SK-N-SH (cell line): ENCODE results near the gene MLIP. TPM values are rescaled to one million over a fixed set of nuclear protein-coding genes. Genes with fewer than 3 reads are reported as not detected.

Experiments
- CTCF ChIA-PET: fragments of 300-600, 350-600 bp; formaldehyde crosslinking; extraction: SDS; loops from one replicate; lab custom pipeline; 2021; lab: Yijun Ruan, JAX
- POLR2A ChIA-PET: fragments of 350-600 bp; sonication (Branson Sonifier 250); formaldehyde crosslinking; extraction: SDS; loops from one replicate; lab custom pipeline; 2020; ENCODE audit warnings: antibody characterized with exemption, inconsistent platforms; lab: Yijun Ruan, JAX
- DNase-seq: peaks from one replicate; pipeline ENCODE4 v3.0.0; 2012
- H2AFZ ChIP-seq: fragments of 200-600 bp; sonication (generic); 2 replicates; pipeline ENCODE4 v1.8.1; 2016; ENCODE audit warnings: antibody characterized with exemption, mild to moderate bottlenecking, low read depth
- H3F3A ChIP-seq: fragments of 200-600 bp; sonication (generic); replicated peaks from 2 replicates; pipeline ENCODE3; 2016; ENCODE audit warnings: antibody characterized with exemption, mild to moderate bottlenecking; ENCODE audit not compliant: insufficient read depth
- H3K27ac ChIP-seq, 2 experiments: fragments of 200-500 bp in 1 of 2; fragments of 200-600 bp in 1 of 2; sonication (Bioruptor generic) in 1 of 2; sonication (generic), shearing (Covaris generic) in 1 of 2; 2 replicates each; pipeline versions ENCODE4 v1.5.1 to v1.6.1; 2014 to 2016; ENCODE audit warnings: low read depth in 2 of 2, inconsistent platforms in 1 of 2, low read length in 1 of 2, mild to moderate bottlenecking in 1 of 2, mixed read lengths in 1 of 2
- H3K27me3 ChIP-seq: fragments of 200-600 bp; sonication (generic), shearing (Covaris generic); 2 replicates; pipeline ENCODE4 v1.6.1; 2016; ENCODE audit warnings: mixed run types; ENCODE audit not compliant: insufficient read depth
- H3K36me3 ChIP-seq, 2 experiments: fragments of 200-500 bp in 1 of 2; fragments of 200-600 bp in 1 of 2; sonication (Bioruptor generic) in 1 of 2; sonication (generic) in 1 of 2; replicated peaks in 1 of 2; 2 replicates each; pipeline versions ENCODE3 to v1.5.1; 2014 to 2016; ENCODE audit warnings: low read length in 1 of 2, mild to moderate bottlenecking in 1 of 2; ENCODE audit not compliant: insufficient read depth in 2 of 2, control insufficient read depth in 1 of 2
- H3K4me1 ChIP-seq, 2 experiments: fragments of 200-500 bp in 1 of 2; fragments of 200-600 bp in 1 of 2; sonication (Bioruptor generic) in 1 of 2; sonication (generic), shearing (Covaris generic) in 1 of 2; 2 replicates each; pipeline versions ENCODE4 v1.5.1 to v1.6.1; 2014 to 2016; ENCODE audit warnings: low read depth in 1 of 2, low read length in 1 of 2, mixed run types in 1 of 2; ENCODE audit not compliant: insufficient read depth in 2 of 2, control insufficient read depth in 1 of 2
- H3K4me2 ChIP-seq: fragments of 200-600 bp; sonication (generic), shearing (Covaris generic); 2 replicates; pipeline ENCODE4 v1.6.1; 2017; ENCODE audit warnings: mixed run types
- H3K4me3 ChIP-seq, 2 experiments: fragments of 200-500 bp in 1 of 2; fragments of 200-600 bp in 1 of 2; sonication (Bioruptor generic) in 1 of 2; sonication (generic), shearing (Covaris generic) in 1 of 2; 2 replicates each; pipeline versions ENCODE4 v1.5.1 to v1.8.1; 2014 to 2016; ENCODE audit warnings: low read depth in 2 of 2, inconsistent platforms in 1 of 2, low read length in 1 of 2, mild to moderate bottlenecking in 1 of 2, mixed read lengths in 1 of 2, moderate library complexity in 1 of 2
- H3K79me2 ChIP-seq: fragments of 200-600 bp; sonication (generic); 2 replicates; pipeline ENCODE4 v1.8.1; 2017; ENCODE audit warnings: mild to moderate bottlenecking; ENCODE audit not compliant: insufficient read depth
- H3K9ac ChIP-seq: fragments of 200-600 bp; sonication (generic); 2 replicates; pipeline ENCODE4 v1.6.1; 2017; ENCODE audit warnings: mixed run types
- H3K9me2 ChIP-seq: fragments of 200-600 bp; sonication (generic); 2 replicates; pipeline ENCODE4 v1.6.1; 2017; ENCODE audit warnings: mixed run types
- H3K9me3 ChIP-seq: fragments of 200-600 bp; sonication (generic); 2 replicates; pipeline ENCODE4 v1.6.1; 2017; ENCODE audit warnings: mixed run types, mild to moderate bottlenecking, moderate library complexity
- H4K20me1 ChIP-seq: fragments of 200-600 bp; sonication (generic); 2 replicates; pipeline ENCODE4 v1.6.1; 2017; ENCODE audit warnings: mild to moderate bottlenecking, mixed run types; ENCODE audit not compliant: insufficient read depth
- CHD2 ChIP-seq: fragments of 150-350 bp; IDR thresholded peaks from 2 replicates; pipeline ENCODE4 v1.6.1; 2018; ENCODE audit warnings: low read length; ENCODE audit not compliant: partially characterized antibody
- EP300 ChIP-seq, 2 experiments: IDR thresholded peaks; 2 replicates each; pipeline versions ENCODE4 v1.4.0 to v1.6.1; 2012; ENCODE audit warnings: borderline replicate concordance in 1 of 2, low read depth in 1 of 2, low read length in 1 of 2
- FOXJ3 ChIP-seq: sonication (generic); formaldehyde crosslinking; IDR thresholded peaks from 2 replicates; pipeline ENCODE4 v1.5.1; 2020; ENCODE audit warnings: mild to moderate bottlenecking, missing genetic modification reagents
- FOXM1 ChIP-seq: IDR thresholded peaks from 2 replicates; pipeline ENCODE4 v1.4.0; 2012; ENCODE audit warnings: low read depth, mild to moderate bottlenecking
- GABPA ChIP-seq: IDR thresholded peaks from 2 replicates; pipeline ENCODE4 v1.4.0; 2012; ENCODE audit warnings: low read depth, mild to moderate bottlenecking
- JUND ChIP-seq: IDR thresholded peaks from 2 replicates; pipeline ENCODE4 v1.4.0; 2012
- MEF2A ChIP-seq: IDR thresholded peaks from 2 replicates; pipeline ENCODE4 v1.4.0; 2012; ENCODE audit warnings: low read depth, borderline replicate concordance
- MXI1 ChIP-seq: IDR thresholded peaks from 2 replicates; pipeline ENCODE4 v1.6.1; 2012; ENCODE audit warnings: mild to moderate bottlenecking, low read depth, low read length, improper control_type of control experiment
- NRF1 ChIP-seq: IDR thresholded peaks from 2 replicates; pipeline ENCODE4 v1.6.1; 2012; ENCODE audit warnings: low read depth, mild to moderate bottlenecking, low read length
- RXRA ChIP-seq: IDR thresholded peaks from 2 replicates; pipeline ENCODE4 v1.4.0; 2012; ENCODE audit warnings: low read depth, mild to moderate bottlenecking, borderline replicate concordance
- SIN3A ChIP-seq: IDR thresholded peaks from 2 replicates; pipeline ENCODE4 v1.6.1; 2012; ENCODE audit warnings: low read depth, mild to moderate bottlenecking, low read length, moderate library complexity, borderline replicate concordance
- SMC3 ChIP-seq: IDR thresholded peaks from 2 replicates; pipeline ENCODE4 v1.6.1; 2012; ENCODE audit warnings: low read depth, low read length, improper control_type of control experiment
- TCF12 ChIP-seq: IDR thresholded peaks from 2 replicates; pipeline ENCODE4 v1.4.0; 2012
- YY1 ChIP-seq: IDR thresholded peaks from 2 replicates; pipeline ENCODE4 v1.4.0; 2012; ENCODE audit warnings: low read depth, mild to moderate bottlenecking
- WGBS: methylation state at CpG from one replicate; pipeline ENCODE4 v1.1.6; 2017; ENCODE audit warnings: low lambda C conversion rate; 5-methylcytosine and 5-hydroxymethylcytosine counted together
- polyA plus RNA-seq, 3 experiments: library from polyadenylated mRNA; depleted of rRNA; stranded (reverse); fragments of >200 nt; gene quantifications; 2 replicates each; pipeline ENCODE4 v1.2.3, GENCODE V29; 2012
- TF ChIP-seq, protein P1 (sequence below): fragments of 200-600 bp; sonication (generic); IDR thresholded peaks from 2 replicates; pipeline ENCODE4 v1.6.1; 2017; ENCODE audit warnings: antibody characterized with exemption, mild to moderate bottlenecking, moderate library complexity
- TF ChIP-seq, protein P2 (sequence below): fragments of 150-350 bp; IDR thresholded peaks from 2 replicates; pipeline ENCODE4 v1.6.1; 2016; ENCODE audit warnings: mild to moderate bottlenecking, low read depth, low read length
- TF ChIP-seq, protein P3 (sequence below): IDR thresholded peaks from 2 replicates; pipeline ENCODE4 v1.6.1; 2012; ENCODE audit warnings: mild to moderate bottlenecking, low read depth, low read length, moderate library complexity
- TF ChIP-seq, protein P4 (sequence below): IDR thresholded peaks from 2 replicates; pipeline ENCODE4; 2012
- TF ChIP-seq, protein P5 (sequence below): IDR thresholded peaks from 2 replicates; pipeline ENCODE4 v1.4.0; 2012; ENCODE audit warnings: low read depth, borderline replicate concordance
- TF ChIP-seq, protein P6 (sequence below): IDR thresholded peaks from 2 replicates; pipeline ENCODE4 v1.4.0; 2012; ENCODE audit warnings: low read depth

MLIP gene
- polyA plus RNA-seq, 1 of the 3 experiments (the other 2 are of a cell fraction) = not detected

DNA sequence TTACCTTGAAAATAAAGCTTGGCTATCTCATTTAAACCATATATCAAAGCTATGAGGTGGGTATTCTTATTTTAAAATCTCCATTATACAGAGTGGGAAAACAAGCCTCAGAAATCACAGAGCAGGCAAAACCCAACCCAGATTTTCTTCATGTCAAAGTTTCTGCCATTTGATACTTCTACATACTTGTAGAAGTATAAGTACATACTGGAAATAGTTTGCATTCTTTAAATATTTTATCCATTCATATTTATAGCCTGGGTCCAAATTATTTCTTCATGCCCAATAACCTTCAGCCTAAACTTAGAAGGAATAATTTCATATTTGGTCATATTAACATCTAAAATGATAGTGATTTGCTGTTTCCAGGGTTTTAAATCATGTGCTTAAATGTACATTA lies 61.8 kb downstream of the MLIP start:
- TF ChIP-seq YY1 (no peak), SMC3 (no peak), JUND (no peak), FOXM1 (no peak), TCF12 (no peak)
- ChIA-PET CTCF (no interaction called here), POLR2A (no interaction called here)
- no peak overlapping the region for H2AFZ ChIP-seq
- H3K4me1 ChIP-seq = no peaks in the 10 kb centered on the region
- no peaks in the 10 kb centered on the region for H3K27me3 ChIP-seq
- DNase-seq = no peak
- no peaks in the 10 kb centered on the region for H3K9me2 ChIP-seq
- H3F3A ChIP-seq = no peaks in the 10 kb centered on the region
- H4K20me1 ChIP-seq = no peaks in the 10 kb centered on the region
- H3K27ac ChIP-seq = no peak overlapping the region
- no peak overlapping the region for H3K4me2 ChIP-seq
- no peaks in the 10 kb centered on the region for H3K79me2 ChIP-seq
- H3K9me3 ChIP-seq = no peaks in the 10 kb centered on the region
- no peak overlapping the region for H3K9ac ChIP-seq
- H3K4me3 ChIP-seq = no peak overlapping the region
- H3K36me3 ChIP-seq = no peaks in the 10 kb centered on the region

DNA sequence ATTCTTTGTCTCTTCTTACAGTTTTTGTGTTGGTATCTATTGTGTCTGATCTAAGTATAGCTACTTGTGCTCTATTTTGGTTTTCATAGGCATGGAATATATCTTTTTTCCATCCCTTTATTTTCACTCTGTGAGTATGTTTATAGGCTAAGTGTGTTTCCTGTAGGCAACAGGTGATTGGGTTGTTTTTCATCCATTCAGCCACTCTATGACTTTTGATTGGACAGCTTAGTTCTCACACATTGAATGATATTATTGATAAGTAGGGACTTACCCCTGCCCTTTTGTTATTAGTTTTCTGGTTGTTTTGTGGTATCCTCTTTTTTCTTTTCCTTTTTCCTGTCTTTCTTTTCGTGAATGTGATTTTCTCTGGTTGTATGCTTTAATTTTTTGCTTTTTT lies 67.9 kb downstream of the MLIP start:
- CTCF ChIA-PET = no interaction called here
- TF ChIP-seq, protein P1, sequence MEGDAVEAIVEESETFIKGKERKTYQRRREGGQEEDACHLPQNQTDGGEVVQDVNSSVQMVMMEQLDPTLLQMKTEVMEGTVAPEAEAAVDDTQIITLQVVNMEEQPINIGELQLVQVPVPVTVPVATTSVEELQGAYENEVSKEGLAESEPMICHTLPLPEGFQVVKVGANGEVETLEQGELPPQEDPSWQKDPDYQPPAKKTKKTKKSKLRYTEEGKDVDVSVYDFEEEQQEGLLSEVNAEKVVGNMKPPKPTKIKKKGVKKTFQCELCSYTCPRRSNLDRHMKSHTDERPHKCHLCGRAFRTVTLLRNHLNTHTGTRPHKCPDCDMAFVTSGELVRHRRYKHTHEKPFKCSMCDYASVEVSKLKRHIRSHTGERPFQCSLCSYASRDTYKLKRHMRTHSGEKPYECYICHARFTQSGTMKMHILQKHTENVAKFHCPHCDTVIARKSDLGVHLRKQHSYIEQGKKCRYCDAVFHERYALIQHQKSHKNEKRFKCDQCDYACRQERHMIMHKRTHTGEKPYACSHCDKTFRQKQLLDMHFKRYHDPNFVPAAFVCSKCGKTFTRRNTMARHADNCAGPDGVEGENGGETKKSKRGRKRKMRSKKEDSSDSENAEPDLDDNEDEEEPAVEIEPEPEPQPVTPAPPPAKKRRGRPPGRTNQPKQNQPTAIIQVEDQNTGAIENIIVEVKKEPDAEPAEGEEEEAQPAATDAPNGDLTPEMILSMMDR = no peak
- TF ChIP-seq FOXM1 (no peak), TCF12 (no peak), FOXJ3 (CRISPR knock-in tag) (no peak), CHD2 (no peak), NRF1 (no peak), SIN3A (no peak), MXI1 (no peak), SMC3 (no peak), RXRA (no peak), YY1 (no peak), MEF2A (no peak), GABPA (no peak), EP300 (IDR thresholded peaks at IDR 0.05; ENCODE audit: borderline replicate concordance in 1 of 2, low read depth in 1 of 2, low read length in 1 of 2) (no peak), JUND (no peak)
- TF ChIP-seq, protein P2, sequence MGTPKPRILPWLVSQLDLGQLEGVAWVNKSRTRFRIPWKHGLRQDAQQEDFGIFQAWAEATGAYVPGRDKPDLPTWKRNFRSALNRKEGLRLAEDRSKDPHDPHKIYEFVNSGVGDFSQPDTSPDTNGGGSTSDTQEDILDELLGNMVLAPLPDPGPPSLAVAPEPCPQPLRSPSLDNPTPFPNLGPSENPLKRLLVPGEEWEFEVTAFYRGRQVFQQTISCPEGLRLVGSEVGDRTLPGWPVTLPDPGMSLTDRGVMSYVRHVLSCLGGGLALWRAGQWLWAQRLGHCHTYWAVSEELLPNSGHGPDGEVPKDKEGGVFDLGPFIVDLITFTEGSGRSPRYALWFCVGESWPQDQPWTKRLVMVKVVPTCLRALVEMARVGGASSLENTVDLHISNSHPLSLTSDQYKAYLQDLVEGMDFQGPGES = no peak
- TF ChIP-seq, protein P3, sequence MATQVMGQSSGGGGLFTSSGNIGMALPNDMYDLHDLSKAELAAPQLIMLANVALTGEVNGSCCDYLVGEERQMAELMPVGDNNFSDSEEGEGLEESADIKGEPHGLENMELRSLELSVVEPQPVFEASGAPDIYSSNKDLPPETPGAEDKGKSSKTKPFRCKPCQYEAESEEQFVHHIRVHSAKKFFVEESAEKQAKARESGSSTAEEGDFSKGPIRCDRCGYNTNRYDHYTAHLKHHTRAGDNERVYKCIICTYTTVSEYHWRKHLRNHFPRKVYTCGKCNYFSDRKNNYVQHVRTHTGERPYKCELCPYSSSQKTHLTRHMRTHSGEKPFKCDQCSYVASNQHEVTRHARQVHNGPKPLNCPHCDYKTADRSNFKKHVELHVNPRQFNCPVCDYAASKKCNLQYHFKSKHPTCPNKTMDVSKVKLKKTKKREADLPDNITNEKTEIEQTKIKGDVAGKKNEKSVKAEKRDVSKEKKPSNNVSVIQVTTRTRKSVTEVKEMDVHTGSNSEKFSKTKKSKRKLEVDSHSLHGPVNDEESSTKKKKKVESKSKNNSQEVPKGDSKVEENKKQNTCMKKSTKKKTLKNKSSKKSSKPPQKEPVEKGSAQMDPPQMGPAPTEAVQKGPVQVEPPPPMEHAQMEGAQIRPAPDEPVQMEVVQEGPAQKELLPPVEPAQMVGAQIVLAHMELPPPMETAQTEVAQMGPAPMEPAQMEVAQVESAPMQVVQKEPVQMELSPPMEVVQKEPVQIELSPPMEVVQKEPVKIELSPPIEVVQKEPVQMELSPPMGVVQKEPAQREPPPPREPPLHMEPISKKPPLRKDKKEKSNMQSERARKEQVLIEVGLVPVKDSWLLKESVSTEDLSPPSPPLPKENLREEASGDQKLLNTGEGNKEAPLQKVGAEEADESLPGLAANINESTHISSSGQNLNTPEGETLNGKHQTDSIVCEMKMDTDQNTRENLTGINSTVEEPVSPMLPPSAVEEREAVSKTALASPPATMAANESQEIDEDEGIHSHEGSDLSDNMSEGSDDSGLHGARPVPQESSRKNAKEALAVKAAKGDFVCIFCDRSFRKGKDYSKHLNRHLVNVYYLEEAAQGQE = no peak
- TF ChIP-seq, protein P4, sequence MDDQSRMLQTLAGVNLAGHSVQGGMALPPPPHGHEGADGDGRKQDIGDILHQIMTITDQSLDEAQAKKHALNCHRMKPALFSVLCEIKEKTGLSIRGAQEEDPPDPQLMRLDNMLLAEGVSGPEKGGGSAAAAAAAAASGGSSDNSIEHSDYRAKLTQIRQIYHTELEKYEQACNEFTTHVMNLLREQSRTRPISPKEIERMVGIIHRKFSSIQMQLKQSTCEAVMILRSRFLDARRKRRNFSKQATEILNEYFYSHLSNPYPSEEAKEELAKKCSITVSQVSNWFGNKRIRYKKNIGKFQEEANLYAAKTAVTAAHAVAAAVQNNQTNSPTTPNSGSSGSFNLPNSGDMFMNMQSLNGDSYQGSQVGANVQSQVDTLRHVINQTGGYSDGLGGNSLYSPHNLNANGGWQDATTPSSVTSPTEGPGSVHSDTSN = no peak
- TF ChIP-seq, protein P5, sequence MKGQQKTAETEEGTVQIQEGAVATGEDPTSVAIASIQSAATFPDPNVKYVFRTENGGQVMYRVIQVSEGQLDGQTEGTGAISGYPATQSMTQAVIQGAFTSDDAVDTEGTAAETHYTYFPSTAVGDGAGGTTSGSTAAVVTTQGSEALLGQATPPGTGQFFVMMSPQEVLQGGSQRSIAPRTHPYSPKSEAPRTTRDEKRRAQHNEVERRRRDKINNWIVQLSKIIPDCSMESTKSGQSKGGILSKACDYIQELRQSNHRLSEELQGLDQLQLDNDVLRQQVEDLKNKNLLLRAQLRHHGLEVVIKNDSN = no peak
- TF ChIP-seq, protein P6, sequence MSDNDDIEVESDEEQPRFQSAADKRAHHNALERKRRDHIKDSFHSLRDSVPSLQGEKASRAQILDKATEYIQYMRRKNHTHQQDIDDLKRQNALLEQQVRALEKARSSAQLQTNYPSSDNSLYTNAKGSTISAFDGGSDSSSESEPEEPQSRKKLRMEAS = no peak
- TF ChIP-seq, all 33 proteins: peak for 0
- H3K4me2 ChIP-seq = no peak overlapping the region
- no peaks in the 10 kb centered on the region for H3K27me3 ChIP-seq
- H2AFZ ChIP-seq = no peak overlapping the region
- no peaks in the 10 kb centered on the region for H3K4me1 ChIP-seq
- H3K4me3 ChIP-seq = no peak overlapping the region
- POLR2A ChIA-PET = no interaction called here
- H3K79me2 ChIP-seq = no peaks in the 10 kb centered on the region
- no peaks in the 10 kb centered on the region for H3F3A ChIP-seq
- no peaks in the 10 kb centered on the region for H3K36me3 ChIP-seq
- 0% methylated on average over 1 of the region's 1 CpG for WGBS
- no peaks in the 10 kb centered on the region for H4K20me1 ChIP-seq
- no peak overlapping the region for H3K27ac ChIP-seq
- H3K9ac ChIP-seq = no peak overlapping the region
- H3K9me2 ChIP-seq = no peaks in the 10 kb centered on the region
- no peaks in the 10 kb centered on the region for H3K9me3 ChIP-seq
- DNase-seq = no peak
